HepG2 (cell line): ENCODE results near the gene PSMG3. TPM values are rescaled to one million over a fixed set of nuclear protein-coding genes. Genes with fewer than 3 reads are reported as not detected.

Experiments
- ATAC-seq: fragments of 200-7000 bp; cut with Tn5 transposase; 3 replicates; pipeline ENCODE4 v1.9.1; 2020; ENCODE audit warnings: mild to moderate bottlenecking, moderate library complexity
- BruUV-seq: library from RNA; stranded (reverse); fragments of 400-500 nt; replicated peaks from 2 replicates; lab custom pipeline; 2021; lab: Mats Ljungman, UMichigan
- CTCF ChIA-PET: fragments of 300-600 bp; formaldehyde crosslinking; extraction: SDS; loops from one replicate; lab custom pipeline; 2021; ENCODE audit warnings: low total read pairs, inconsistent platforms, low intra/inter-chr PET ratio; lab: Yijun Ruan, JAX
- POLR2A ChIA-PET: fragments of 350-600 bp; sonication (Branson Sonifier 250); formaldehyde crosslinking; loops from one replicate; lab custom pipeline; 2020; ENCODE audit warnings: antibody characterized with exemption, inconsistent platforms; lab: Yijun Ruan, JAX
- DNase-seq: peaks from one replicate; pipeline ENCODE4 v3.0.0-alpha.2; 2015; ENCODE audit warnings: low spot score
- FAIRE-seq: peaks from 3 replicates; lab custom pipeline; 2011; peaks lifted over from hg19 to GRCh38; lab: Jason Lieb, UNC
- H2AFZ ChIP-seq: one replicate; pipeline ENCODE4 v1.6.1; 2011; ENCODE audit warnings: low read length, inconsistent platforms
- H3K27ac ChIP-seq: fragments of 300-600 bp; 3 replicates; pipeline ENCODE4 v1.8.0; 2011; ENCODE audit warnings: mixed run types, mild to moderate bottlenecking, mixed read lengths, low read length, inconsistent platforms; ENCODE audit not compliant: insufficient read depth; ENCODE audit errors: extremely low read length
- H3K27me3 ChIP-seq, 2 experiments: fragments of 200-600 bp in 1 of 2; 2 replicates in 1 of 2; 3 replicates in 1 of 2; pipeline versions ENCODE4 v1.6.0 to v1.8.0; 2011; ENCODE audit warnings: low read length in 2 of 2, mild to moderate bottlenecking in 2 of 2, moderate library complexity in 2 of 2, inconsistent platforms in 1 of 2; ENCODE audit not compliant: insufficient read depth in 2 of 2, control insufficient read depth in 1 of 2
- H3K36me3 ChIP-seq, 2 experiments: fragments of 200-600 bp in 1 of 2; replicated peaks in 1 of 2; 2 replicates in 1 of 2; 3 replicates in 1 of 2; pipeline versions ENCODE4 v1.5.1 to v1.8.0; 2011; ENCODE audit warnings: low read length in 2 of 2, inconsistent platforms in 1 of 2; ENCODE audit not compliant: insufficient read depth in 2 of 2, control insufficient read depth in 1 of 2
- H3K4me1 ChIP-seq: 2 replicates; pipeline ENCODE4 v1.5.1; 2012; ENCODE audit warnings: low read length, inconsistent platforms; ENCODE audit not compliant: insufficient read depth
- H3K4me2 ChIP-seq: 2 replicates; pipeline ENCODE4 v1.6.0; 2011; ENCODE audit warnings: low read depth, low read length, inconsistent platforms
- H3K4me3 ChIP-seq, 3 experiments: fragments of 200-600 bp in 1 of 3; sonication (generic), shearing (Covaris generic) in 1 of 3; replicated peaks in 1 of 3; 2 replicates each; pipeline ENCODE4 v1.5.1; 2011 to 2016; ENCODE audit warnings: low read length in 3 of 3, inconsistent platforms in 2 of 3, low read depth in 2 of 3, mild to moderate bottlenecking in 2 of 3, control low read depth in 1 of 3, mixed read lengths in 1 of 3; ENCODE audit not compliant: insufficient read depth in 1 of 3
- H3K79me2 ChIP-seq: one replicate; pipeline ENCODE4 v1.6.1; 2011; ENCODE audit warnings: low read length, inconsistent platforms; ENCODE audit not compliant: insufficient read depth
- H3K9ac ChIP-seq: 2 replicates; pipeline ENCODE4 v1.6.0; 2011; ENCODE audit warnings: mild to moderate bottlenecking, low read depth, low read length, inconsistent platforms; ENCODE audit not compliant: insufficient read depth
- H3K9me3 ChIP-seq: 2 replicates; pipeline ENCODE4 v1.5.1; 2012; ENCODE audit warnings: mild to moderate bottlenecking, low read length
- H4K20me1 ChIP-seq: 2 replicates; pipeline ENCODE4 v1.6.0; 2011; ENCODE audit warnings: inconsistent platforms, mild to moderate bottlenecking, low read length, moderate library complexity; ENCODE audit not compliant: insufficient read depth
- HMGXB3 ChIP-seq: sonication (generic); formaldehyde crosslinking; IDR thresholded peaks from 2 replicates; pipeline ENCODE4 v1.4.0; 2020; ENCODE audit warnings: missing genetic modification reagents, borderline replicate concordance
- NCOA2 ChIP-seq: sonication (generic); formaldehyde crosslinking; IDR thresholded peaks from 2 replicates; pipeline ENCODE4 v1.8.0; 2022; ENCODE audit warnings: inconsistent platforms
- PPARG ChIP-seq: conservative IDR thresholded peaks from 2 replicates; pipeline ENCODE4 v1.6.1; 2016; ENCODE audit warnings: missing biosample characterization, missing genetic modification reagents
- RBAK ChIP-seq: sonication (generic); formaldehyde crosslinking; IDR thresholded peaks from 2 replicates; pipeline ENCODE4 v1.5.1; 2020; ENCODE audit warnings: mild to moderate bottlenecking, missing genetic modification reagents
- ZNF549 ChIP-seq: sonication (generic); formaldehyde crosslinking; IDR thresholded peaks from 2 replicates; pipeline ENCODE4 v1.5.0; 2020; ENCODE audit warnings: missing genetic modification reagents
- WGBS: methylation state at CpG from one replicate; pipeline ENCODE4 v1.1.6; 2017; ENCODE audit warnings: low lambda C conversion rate; 5-methylcytosine and 5-hydroxymethylcytosine counted together
- in situ Hi-C: cut with HindIII; loops from 2 replicates; pipeline ENCODE4 v1.10.0; 2017; ENCODE audit warnings: low pct_unique_long_range_greater_than_20kb; ENCODE audit not compliant: extremely low pct_ligation_motif_present
- intact Hi-C: fragments of 100-400 bp; cut with micrococcal nuclease; formaldehyde crosslinking; loops from one replicate; pipeline ENCODE4 v1.10.0; 2022; ENCODE audit not compliant: unreplicated experiment
- polyA plus RNA-seq, 8 experiments: library from polyadenylated mRNA; depleted of rRNA in 3 of 8; stranded (reverse) in 7 of 8; unstranded in 1 of 8; fragments of >200 nt; fragmentation: Illumina TruSeq in 4 of 8; extraction: Trizol in 4 of 8; gene quantifications; 2 replicates each; pipeline versions ENCODE4 v1.2.1 to v1.2.3, GENCODE V29; 2011 to 2016; ENCODE audit warnings: low read depth in 4 of 8, missing spikeins in 1 of 8, mixed read lengths in 1 of 8; ENCODE audit not compliant: insufficient read depth in 1 of 8
- total RNA-seq, 5 experiments: library from RNA; depleted of rRNA; stranded (reverse); fragments of >200 nt; fragmentation: Illumina TruSeq; extraction: Trizol; gene quantifications; 2 replicates each; pipeline ENCODE4 v1.2.3, GENCODE V29; 2016; ENCODE audit warnings: low read depth in 1 of 5

PSMG3 gene
- total and polyA plus RNA-seq, 2 of the 13 experiments (the other 11 are each of a cell fraction or from before 2014, with no cell fraction given) = 29.6 to 48.4 TPM

DNA sequence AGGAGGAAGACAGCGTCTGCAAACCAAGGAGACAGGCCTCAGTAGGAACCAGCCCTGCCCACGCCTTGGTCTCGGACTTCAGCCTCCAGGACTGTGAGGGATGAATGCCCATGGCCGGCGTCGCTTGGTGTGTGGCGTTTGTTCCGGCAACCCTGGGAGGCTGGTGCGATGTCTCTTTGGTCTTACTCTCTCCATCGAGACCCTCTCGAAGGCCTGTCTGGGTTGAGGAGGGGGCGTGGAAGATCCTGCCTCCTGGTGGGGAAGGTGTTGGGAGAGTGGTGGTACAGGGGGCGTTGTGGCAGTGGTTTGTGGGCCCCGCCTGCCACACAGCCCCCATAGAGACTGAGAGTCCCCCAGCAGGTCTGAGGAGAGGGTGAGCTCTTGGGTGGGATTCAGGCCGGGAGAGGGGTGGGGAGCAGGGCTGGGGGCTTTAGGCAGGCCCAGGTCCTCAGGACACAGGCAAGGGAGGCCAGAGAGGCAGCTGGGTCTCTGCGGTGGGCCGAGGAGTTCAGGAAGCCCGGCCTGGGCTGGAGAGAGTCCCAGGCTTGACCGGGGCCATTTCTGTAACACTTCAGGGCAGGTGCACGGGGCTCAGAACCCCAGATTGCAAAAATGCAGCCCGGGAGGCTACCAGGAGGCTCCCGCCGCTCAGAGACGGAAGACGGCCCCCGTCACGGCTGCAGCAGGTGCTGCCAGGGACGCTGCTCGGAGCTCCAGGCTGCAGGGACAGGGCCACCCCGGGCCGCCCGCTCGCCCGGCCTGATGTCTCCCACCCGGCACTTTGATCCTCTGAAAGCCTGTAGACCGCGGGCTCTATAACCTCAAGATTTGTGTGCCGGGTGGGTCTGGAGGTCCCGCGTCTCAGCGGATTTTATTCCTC is 33.8 kb upstream of the PSMG3 start:
- TF ChIP-seq HMGXB3 (CRISPR knock-in tag) = no peak
- TF ChIP-seq PPARG = no peak
- TF ChIP-seq ZNF549 (CRISPR knock-in tag) = no peak
- no peak for TF ChIP-seq RBAK (CRISPR knock-in tag)
- TF ChIP-seq NCOA2 (CRISPR knock-in tag) = no peak
- FAIRE-seq (no peak), DNase-seq (no peak), ATAC-seq (peak; percentile 49)
- WGBS = 63% methylated on average over 17 of the region's 41 CpGs
- CTCF ChIA-PET = no interaction called here
- BruUV-seq = no TSS peak
- H2AFZ ChIP-seq = no peak overlapping the region
- in situ Hi-C loops = no loop called here
- POLR2A ChIA-PET = no interaction called here
- H3K4me1 ChIP-seq = peaks cover 21% of the 10 kb centered on the region
- no peaks in the 10 kb centered on the region for H4K20me1 ChIP-seq
- no peak overlapping the region for H3K4me3 ChIP-seq
- no peak overlapping the region for H3K27ac ChIP-seq
- H3K9ac ChIP-seq = no peak overlapping the region
- H3K36me3 ChIP-seq = no peaks in the 10 kb centered on the region
- intact Hi-C loops = no loop called here
- no peaks in the 10 kb centered on the region for H3K9me3 ChIP-seq
- H3K27me3 ChIP-seq = peaks cover 5 to 85% of the 10 kb centered on the region in 2 experiments; a peak in 3 of 5 replicates
- H3K79me2 ChIP-seq = no peaks in the 10 kb centered on the region
- H3K4me2 ChIP-seq = no peak overlapping the region
